ENCODE results near the gene UBXN10.

UBXN10 gene

DNA sequence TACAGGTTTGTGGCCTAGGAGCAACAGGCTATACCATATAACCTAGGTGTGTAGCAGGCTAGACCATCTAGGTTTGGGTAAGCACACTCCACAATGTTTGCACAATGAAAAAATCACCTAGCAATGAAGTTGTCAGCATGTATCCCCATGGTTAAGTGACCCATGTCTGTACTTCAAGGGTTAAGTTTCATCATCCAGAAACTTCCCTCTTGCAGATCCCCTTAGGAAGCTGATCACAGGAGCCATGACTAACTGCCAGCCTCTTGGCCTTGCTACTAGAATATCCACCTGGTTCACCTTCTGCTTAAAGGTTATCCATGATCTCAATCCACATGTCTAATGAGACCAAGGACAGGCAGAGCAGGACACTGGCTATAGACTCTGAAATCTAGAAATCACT, 3.5 kb upstream of the UBXN10 start:
- TF ChIP-seq, protein P1, sequence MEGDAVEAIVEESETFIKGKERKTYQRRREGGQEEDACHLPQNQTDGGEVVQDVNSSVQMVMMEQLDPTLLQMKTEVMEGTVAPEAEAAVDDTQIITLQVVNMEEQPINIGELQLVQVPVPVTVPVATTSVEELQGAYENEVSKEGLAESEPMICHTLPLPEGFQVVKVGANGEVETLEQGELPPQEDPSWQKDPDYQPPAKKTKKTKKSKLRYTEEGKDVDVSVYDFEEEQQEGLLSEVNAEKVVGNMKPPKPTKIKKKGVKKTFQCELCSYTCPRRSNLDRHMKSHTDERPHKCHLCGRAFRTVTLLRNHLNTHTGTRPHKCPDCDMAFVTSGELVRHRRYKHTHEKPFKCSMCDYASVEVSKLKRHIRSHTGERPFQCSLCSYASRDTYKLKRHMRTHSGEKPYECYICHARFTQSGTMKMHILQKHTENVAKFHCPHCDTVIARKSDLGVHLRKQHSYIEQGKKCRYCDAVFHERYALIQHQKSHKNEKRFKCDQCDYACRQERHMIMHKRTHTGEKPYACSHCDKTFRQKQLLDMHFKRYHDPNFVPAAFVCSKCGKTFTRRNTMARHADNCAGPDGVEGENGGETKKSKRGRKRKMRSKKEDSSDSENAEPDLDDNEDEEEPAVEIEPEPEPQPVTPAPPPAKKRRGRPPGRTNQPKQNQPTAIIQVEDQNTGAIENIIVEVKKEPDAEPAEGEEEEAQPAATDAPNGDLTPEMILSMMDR (IDR thresholded peaks at IDR 0.05; ENCODE audit: control insufficient read depth, insufficient read depth, low read depth, low read length, missing control alignments): no peak
- H3K4me3 ChIP-seq (ENCODE audit: control insufficient read depth, low read depth, low read length): no peak overlapping the region
- no peak for DNase-seq (ENCODE audit: low read depth)

DNA sequence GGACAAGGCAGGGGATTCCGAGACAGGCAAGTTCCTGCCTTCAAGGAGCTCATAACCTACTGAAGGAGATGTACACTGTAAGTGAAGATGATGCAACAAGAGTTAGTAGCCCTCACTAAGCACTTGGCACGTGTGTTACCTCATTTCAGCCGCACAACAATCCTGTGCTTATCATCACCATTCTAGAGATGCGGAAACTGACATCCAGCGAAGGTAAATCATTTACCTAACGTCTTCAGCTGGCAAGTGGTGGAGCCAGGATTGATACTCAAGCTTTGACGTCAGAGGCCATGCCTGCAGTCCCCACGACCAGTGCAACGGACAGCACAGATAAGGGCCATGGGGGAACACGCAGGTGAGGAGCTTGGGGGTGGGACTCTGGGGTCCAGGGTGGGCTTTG, 2.9 kb upstream of the UBXN10 start:
- TF ChIP-seq, protein P1 (IDR thresholded peaks at IDR 0.05; ENCODE audit: control insufficient read depth, insufficient read depth, low read depth, low read length, missing control alignments): no peak
- DNase-seq (ENCODE audit: low read depth): no peak
- no peak overlapping the region for H3K4me3 ChIP-seq (ENCODE audit: control insufficient read depth, low read depth, low read length)

DNA sequence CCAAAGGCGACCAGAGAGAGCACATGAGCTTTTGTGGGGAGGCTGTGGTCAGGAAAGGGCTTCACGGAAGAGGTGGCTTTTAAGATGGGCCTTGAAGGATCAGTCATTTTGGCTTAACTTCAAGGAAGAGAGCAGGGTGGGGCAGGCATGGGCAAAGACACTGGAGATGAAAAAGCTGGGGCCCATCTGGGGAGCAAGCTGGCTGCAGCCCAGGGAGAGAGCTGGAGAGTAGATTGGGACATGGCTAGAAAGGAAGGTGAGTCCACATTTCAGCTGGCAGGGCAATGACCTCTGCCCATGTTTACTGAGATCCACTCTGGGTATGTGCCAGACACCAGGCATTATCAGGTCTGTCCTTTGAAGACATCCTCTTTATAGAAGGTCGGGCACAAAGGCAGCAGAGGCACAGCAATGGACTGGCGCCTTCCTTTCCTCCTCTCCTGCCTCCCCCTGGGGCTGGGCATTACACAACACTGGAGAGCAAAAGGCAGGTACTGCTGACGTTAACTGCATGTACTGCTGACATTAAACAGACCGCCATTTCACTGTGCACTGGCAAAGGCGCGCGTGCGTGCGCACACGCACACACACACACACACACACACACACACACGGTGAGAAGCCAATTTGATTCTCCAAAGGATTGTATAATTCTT, 2.2 kb upstream of the UBXN10 start:
- TF ChIP-seq, protein P1 (IDR thresholded peaks at IDR 0.05; ENCODE audit: control insufficient read depth, insufficient read depth, low read depth, low read length, missing control alignments): no peak
- no peak for DNase-seq (ENCODE audit: low read depth)
- no peak overlapping the region for H3K4me3 ChIP-seq (ENCODE audit: control insufficient read depth, low read depth, low read length)

DNA sequence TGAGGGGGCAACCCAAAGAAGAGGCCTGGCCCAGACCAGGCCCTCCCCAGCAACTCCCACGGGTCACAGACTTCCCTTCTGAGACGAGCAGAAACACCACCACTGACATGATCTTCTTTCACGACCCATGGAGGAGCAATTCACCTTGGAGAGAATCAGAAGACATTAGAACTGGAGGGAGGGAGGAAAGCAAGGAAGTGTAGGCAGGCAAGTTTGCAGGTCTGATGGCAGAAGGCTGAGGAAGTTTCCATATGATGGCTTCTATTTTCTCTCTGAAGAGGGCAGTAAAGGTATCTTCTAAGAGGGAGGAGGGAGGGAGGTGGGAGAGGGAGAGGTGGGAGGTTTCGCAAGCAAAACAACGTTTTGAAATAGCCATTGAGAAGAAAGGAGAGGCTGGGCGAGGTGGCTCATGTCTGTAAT, 1.4 kb upstream of the UBXN10 start:
- DNase-seq (ENCODE audit: low read depth): no peak
- TF ChIP-seq, protein P1 (IDR thresholded peaks at IDR 0.05; ENCODE audit: control insufficient read depth, insufficient read depth, low read depth, low read length, missing control alignments): no peak
- H3K4me3 ChIP-seq (ENCODE audit: control insufficient read depth, low read depth, low read length): no peak overlapping the region

DNA sequence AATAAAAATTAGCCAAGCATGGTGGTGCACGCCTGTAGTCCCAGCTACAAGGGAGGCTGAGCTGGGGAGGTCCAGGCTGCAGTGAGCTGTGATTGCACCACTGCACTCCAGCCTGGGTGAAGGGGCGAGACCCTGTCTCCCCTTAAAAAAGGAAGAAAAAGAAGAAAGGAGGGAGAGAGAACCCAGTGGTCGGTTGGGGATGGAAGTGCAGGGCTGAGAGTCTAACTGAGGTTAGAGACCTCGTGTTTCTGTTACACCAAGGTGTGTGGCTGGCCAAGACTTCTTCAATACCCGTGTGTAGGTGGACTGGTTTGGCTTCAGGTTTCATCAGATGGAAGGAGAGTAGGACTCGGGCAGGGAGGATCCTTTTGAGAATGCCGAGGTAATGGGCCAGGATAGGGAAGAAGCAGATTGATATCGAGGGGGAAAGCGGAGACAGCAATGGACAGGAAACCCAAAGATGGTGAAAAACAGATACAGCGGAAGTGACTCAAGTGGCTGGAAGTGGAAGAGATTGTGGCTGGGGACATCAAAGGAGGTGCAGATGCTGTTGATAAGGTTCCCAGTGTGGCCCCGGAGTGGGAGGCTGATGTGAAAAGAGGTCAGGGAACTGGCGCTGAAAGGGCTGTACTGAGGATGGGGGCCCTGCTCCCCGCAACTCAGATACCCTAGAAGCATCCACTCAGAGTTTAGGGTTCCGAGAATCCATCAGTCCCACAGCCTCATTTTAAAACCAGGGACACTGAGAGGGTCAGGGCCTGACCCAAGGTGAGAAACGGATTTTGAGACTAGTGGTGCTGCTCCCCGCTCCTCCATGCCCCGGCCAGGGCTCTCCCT, 681 bp upstream of the UBXN10 start:
- TF ChIP-seq, protein P1 (IDR thresholded peaks at IDR 0.05; ENCODE audit: control insufficient read depth, insufficient read depth, low read depth, low read length, missing control alignments): no peak
- H3K4me3 ChIP-seq (ENCODE audit: control insufficient read depth, low read depth, low read length): no peak overlapping the region
- no peak for DNase-seq (ENCODE audit: low read depth)

DNA sequence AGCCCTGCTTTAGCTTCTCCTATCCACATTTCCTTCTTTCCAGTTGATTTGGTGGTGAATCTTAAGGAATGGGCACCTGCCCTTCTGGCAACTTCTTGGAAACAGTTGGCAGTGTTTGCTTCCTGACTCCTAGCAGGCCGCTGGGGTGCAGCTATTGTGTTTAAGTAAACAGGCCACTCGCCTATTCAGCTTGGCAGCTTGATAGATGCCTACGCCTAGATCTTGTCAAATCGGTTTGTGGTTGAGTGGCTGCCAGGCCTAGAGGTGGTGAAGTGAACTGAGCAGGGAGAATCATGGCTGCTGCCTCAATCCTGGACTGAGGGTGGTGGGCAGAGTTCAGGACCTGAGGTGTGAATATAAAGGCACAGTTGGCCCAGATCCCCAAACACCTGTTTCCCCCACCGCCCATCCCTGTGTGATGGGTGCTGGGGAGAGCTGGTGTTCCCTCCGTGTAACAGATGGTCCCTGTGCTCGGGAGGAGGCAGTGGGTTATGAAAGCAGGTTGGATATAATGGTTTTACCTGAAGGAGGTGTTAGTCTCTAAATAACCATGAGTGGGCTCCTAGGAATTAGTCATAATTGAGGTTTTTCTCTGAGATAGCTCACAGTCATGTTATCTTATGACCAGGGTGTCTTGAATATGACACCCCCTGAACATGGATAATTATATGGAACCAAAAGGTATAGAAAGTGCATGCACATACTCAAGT, 1.4 kb downstream of the UBXN10 start:
- TF ChIP-seq, protein P1 (IDR thresholded peaks at IDR 0.05; ENCODE audit: control insufficient read depth, insufficient read depth, low read depth, low read length, missing control alignments): no peak
- no peak overlapping the region for H3K4me3 ChIP-seq (ENCODE audit: control insufficient read depth, low read depth, low read length)
- DNase-seq (ENCODE audit: low read depth): no peak
